Measurements from ENCODE around the gene FKBP4. TPM values are rescaled to one million over a fixed set of nuclear protein-coding genes. Genes with fewer than 3 reads are reported as not detected.
A peak's percentile ranks its signal among the peaks of the same experiment; 100 is the strongest.

FKBP4 gene
- polyA plus RNA-seq (ENCODE audit: low read depth in 6 of 6), result 10 to 100 TPM; 29.4 to 40.7 (median 37.4) TPM

GRCh38 chr12:2794736-2795289, at the start of gene FKBP4:
Gene FKBP4, plus strand, starts transcription at chr12:2794970. Its CDS starts 170 bp downstream, at chr12:2795140.
- H3K36me3 Mint-ChIP-seq, result peaks cover 0 to 8% of the 10 kb centered on the region in 2 donors
- H3K4me3 Mint-ChIP-seq, result peak within 1 kb of the TSS; percentile 86 to 98 (median 94)
- no peaks in the 10 kb centered on the region for H3K9me3 Mint-ChIP-seq
- DNase-seq, result peak; percentile 85
- H3K4me1 Mint-ChIP-seq, result peaks cover 21 to 27% (median 21%) of the 10 kb centered on the region in 3 donors
- H3K27ac Mint-ChIP-seq, result peak within 1 kb of the TSS; percentile 61 to 89 (median 82)
- H3K27me3 Mint-ChIP-seq, result no peaks in the 10 kb centered on the region
- peak; percentile 87 for ATAC-seq (ENCODE audit: low read depth in 2 of 2)

GRCh38 chr12:2745655-2746054, 49.1 kb upstream of the FKBP4 start:
- Mint-ChIP-seq H3K9me3 (peaks cover 0 to 12% (median 5%) of the 10 kb centered on the region in 7 donors), H3K4me1 (peaks cover 0 to 2% (median 0%) of the 10 kb centered on the region in 3 donors), H3K4me3 (no peak overlapping the region), H3K36me3 (no peaks in the 10 kb centered on the region), H3K27me3 (peaks cover 11 to 39% (median 17%) of the 10 kb centered on the region in 3 donors), H3K27ac (peak overlapping the region in 1 of 6 donors; percentile 33)
- ATAC-seq (ENCODE audit: low read depth in 2 of 2), result no peak
- DNase-seq, result no peak

GRCh38 chr12:2749580-2749979, 45.2 kb upstream of the FKBP4 start:
- ATAC-seq (ENCODE audit: low read depth in 2 of 2), result no peak
- H3K36me3 Mint-ChIP-seq, result peaks cover 5 to 15% of the 10 kb centered on the region in 2 donors
- H3K27ac Mint-ChIP-seq, result no peak overlapping the region
- DNase-seq, result no peak
- no peak overlapping the region for H3K4me3 Mint-ChIP-seq
- H3K27me3 Mint-ChIP-seq, result peaks cover 38 to 64% (median 40%) of the 10 kb centered on the region in 3 donors
- H3K9me3 Mint-ChIP-seq, result peaks cover 1 to 26% (median 12%) of the 10 kb centered on the region in 7 donors
- peaks cover 0 to 11% (median 2%) of the 10 kb centered on the region in 3 donors for H3K4me1 Mint-ChIP-seq

- ATAC-seq (ENCODE audit: low read depth in 2 of 2) (no peak), DNase-seq (no peak)
- Mint-ChIP-seq H3K4me3 (no peak overlapping the region), H3K9me3 (peaks cover 1 to 26% (median 12%) of the 10 kb centered on the region in 7 donors), H3K27me3 (peaks cover 40 to 67% (median 46%) of the 10 kb centered on the region in 3 donors), H3K36me3 (peaks cover 5 to 15% of the 10 kb centered on the region in 2 donors), H3K27ac (no peak overlapping the region), H3K4me1 (peaks cover 0 to 11% (median 2%) of the 10 kb centered on the region in 3 donors)
Observed at GRCh38 chr12:2750185-2750584, 44.6 kb upstream of the FKBP4 start.

- Mint-ChIP-seq H3K4me1 (peaks cover 0 to 11% (median 2%) of the 10 kb centered on the region in 3 donors), H3K36me3 (peaks cover 5 to 15% of the 10 kb centered on the region in 2 donors), H3K4me3 (no peak overlapping the region), H3K9me3 (peaks cover 1 to 26% (median 11%) of the 10 kb centered on the region in 7 donors), H3K27ac (no peak overlapping the region), H3K27me3 (peaks cover 42 to 71% (median 51%) of the 10 kb centered on the region in 3 donors)
- DNase-seq, result no peak
- ATAC-seq (ENCODE audit: low read depth in 2 of 2), result no peak
Observed at GRCh38 chr12:2751230-2751629, 43.5 kb upstream of the FKBP4 start.

GRCh38 chr12:2751686-2752085, 43.1 kb upstream of the FKBP4 start:
- H3K4me3 Mint-ChIP-seq, result no peak overlapping the region
- H3K36me3 Mint-ChIP-seq, result peaks cover 5 to 17% of the 10 kb centered on the region in 2 donors
- peaks cover 0 to 11% (median 2%) of the 10 kb centered on the region in 3 donors for H3K4me1 Mint-ChIP-seq
- no peak overlapping the region for H3K27ac Mint-ChIP-seq
- DNase-seq (no peak), ATAC-seq (ENCODE audit: low read depth in 2 of 2) (no peak)
- peaks cover 38 to 72% (median 56%) of the 10 kb centered on the region in 3 donors for H3K27me3 Mint-ChIP-seq
- peaks cover 0 to 26% (median 9%) of the 10 kb centered on the region in 7 donors for H3K9me3 Mint-ChIP-seq

- peaks cover 0 to 11% (median 2%) of the 10 kb centered on the region in 3 donors for H3K4me1 Mint-ChIP-seq
- H3K9me3 Mint-ChIP-seq, result peaks cover under 1 to 19% (median 7%) of the 10 kb centered on the region in 7 donors
- peaks cover 43 to 78% (median 67%) of the 10 kb centered on the region in 3 donors for H3K27me3 Mint-ChIP-seq
- peaks cover 7 to 29% of the 10 kb centered on the region in 2 donors for H3K36me3 Mint-ChIP-seq
- H3K27ac Mint-ChIP-seq, result no peak overlapping the region
- ATAC-seq (ENCODE audit: low read depth in 2 of 2), result peak; percentile 70 to 72
- peak; percentile 50 for DNase-seq
- peak overlapping the region in 1 of 8 donors; percentile 55 for H3K4me3 Mint-ChIP-seq
Observed at GRCh38 chr12:2752676-2753371, 41.9 kb upstream of the FKBP4 start.

GRCh38 chr12:2753536-2753935, 41.2 kb upstream of the FKBP4 start:
- Mint-ChIP-seq H3K36me3 (peaks cover 14 to 35% of the 10 kb centered on the region in 2 donors), H3K4me1 (peaks cover 0 to 11% (median 2%) of the 10 kb centered on the region in 3 donors), H3K4me3 (no peak overlapping the region), H3K9me3 (peaks cover 2 to 20% (median 9%) of the 10 kb centered on the region in 7 donors), H3K27me3 (peaks cover 45 to 78% (median 74%) of the 10 kb centered on the region in 3 donors), H3K27ac (no peak overlapping the region)
- DNase-seq, result no peak
- ATAC-seq (ENCODE audit: low read depth in 2 of 2), result no peak

GRCh38 chr12:2754208-2754607, 40.6 kb upstream of the FKBP4 start:
- ATAC-seq (ENCODE audit: low read depth in 2 of 2), result no peak
- Mint-ChIP-seq H3K27me3 (peaks cover 47 to 78% (median 76%) of the 10 kb centered on the region in 3 donors), H3K4me3 (no peak overlapping the region), H3K27ac (no peak overlapping the region), H3K4me1 (peaks cover 0 to 11% (median 2%) of the 10 kb centered on the region in 3 donors), H3K9me3 (peaks cover 2 to 20% (median 10%) of the 10 kb centered on the region in 7 donors), H3K36me3 (peaks cover 17 to 39% of the 10 kb centered on the region in 2 donors)
- no peak for DNase-seq

GRCh38 chr12:2756756-2757155, 38.0 kb upstream of the FKBP4 start:
- no peak for ATAC-seq (ENCODE audit: low read depth in 2 of 2)
- Mint-ChIP-seq H3K27ac (no peak overlapping the region), H3K36me3 (peaks cover 13 to 47% of the 10 kb centered on the region in 2 donors), H3K4me3 (no peak overlapping the region), H3K9me3 (peaks cover 2 to 12% (median 7%) of the 10 kb centered on the region in 7 donors), H3K27me3 (peaks cover 36 to 65% (median 63%) of the 10 kb centered on the region in 3 donors), H3K4me1 (peaks cover 0 to 11% (median 2%) of the 10 kb centered on the region in 3 donors)
- DNase-seq, result no peak

GRCh38 chr12:2759733-2760132, 35.0 kb upstream of the FKBP4 start:
- Mint-ChIP-seq H3K27me3 (peaks cover 22 to 39% (median 36%) of the 10 kb centered on the region in 3 donors), H3K9me3 (peaks cover 0 to 6% (median 2%) of the 10 kb centered on the region in 7 donors)
- no peak for ATAC-seq (ENCODE audit: low read depth in 2 of 2)

GRCh38 chr12:2764398-2764797, 30.4 kb upstream of the FKBP4 start:
- no peak for ATAC-seq (ENCODE audit: low read depth in 2 of 2)
- no peak overlapping the region for H3K27ac Mint-ChIP-seq
- no peak overlapping the region for H3K4me3 Mint-ChIP-seq
- peaks cover 0 to 14% of the 10 kb centered on the region in 2 donors for H3K36me3 Mint-ChIP-seq
- no peaks in the 10 kb centered on the region for H3K4me1 Mint-ChIP-seq
- no peak for DNase-seq
- H3K27me3 Mint-ChIP-seq, result no peaks in the 10 kb centered on the region
- H3K9me3 Mint-ChIP-seq, result no peaks in the 10 kb centered on the region

More at GRCh38 chr12:2759733-2760132, 35.0 kb upstream of the FKBP4 start:
- Mint-ChIP-seq H3K36me3 (peaks cover 13 to 38% of the 10 kb centered on the region in 2 donors), H3K4me1 (no peaks in the 10 kb centered on the region), H3K27ac (no peak overlapping the region), H3K4me3 (peak overlapping the region in 1 of 8 donors; percentile 57)
- DNase-seq, result no peak

GRCh38 chr12:2765052-2765451, 29.7 kb upstream of the FKBP4 start:
- Mint-ChIP-seq H3K4me3 (no peak overlapping the region), H3K9me3 (no peaks in the 10 kb centered on the region), H3K36me3 (peaks cover 0 to 14% of the 10 kb centered on the region in 2 donors), H3K27ac (no peak overlapping the region), H3K4me1 (no peaks in the 10 kb centered on the region), H3K27me3 (no peaks in the 10 kb centered on the region)
- DNase-seq, result no peak
- no peak for ATAC-seq (ENCODE audit: low read depth in 2 of 2)
